ENCODE data around the gene STXBP6. TPM values are rescaled to one million over a fixed set of nuclear protein-coding genes. Genes with fewer than 3 reads are reported as not detected.

The STXBP6 gene
- total RNA-seq, 1 donor from 2014 or later = 29.4 TPM

- TF ChIP-seq CTCF (IDR thresholded peaks at IDR 0.05) = no peak
- Histone ChIP-seq H3K27ac (no peak overlapping the region), H3K36me3 (no peaks in the 10 kb centered on the region), H3K4me1 (peaks cover 12% of the 10 kb centered on the region), H3K4me3 (no peak overlapping the region), H3K9me3 (no peaks in the 10 kb centered on the region), H3K27me3 (ENCODE audit: low read depth) (no peaks in the 10 kb centered on the region)
- intact Hi-C loops (cut with DNase I) = no loop called here
- DNase-seq (no peak), ATAC-seq (peak; percentile 37 to 48)
Observed at GRCh38 chr14:24816011-24816928, 233.7 kb downstream of the STXBP6 start.

- H3K27ac ChIP-seq = no peak overlapping the region
Observed at GRCh38 chr14:24815543-24815942, 234.4 kb downstream of the STXBP6 start.

GRCh38 chr14:24814944-24815343, 235.0 kb downstream of the STXBP6 start:
- intact Hi-C loops (cut with DNase I) = no loop called here

More at GRCh38 chr14:24815543-24815942, 234.4 kb downstream of the STXBP6 start:
- intact Hi-C loops (cut with DNase I) = no loop called here
- peaks cover 12% of the 10 kb centered on the region for H3K4me1 ChIP-seq
- no peaks in the 10 kb centered on the region for H3K27me3 ChIP-seq (ENCODE audit: low read depth)
- no peaks in the 10 kb centered on the region for H3K36me3 ChIP-seq
- H3K4me3 ChIP-seq = no peak overlapping the region
- DNase-seq (no peak), ATAC-seq (no peak)
- no peaks in the 10 kb centered on the region for H3K9me3 ChIP-seq
- TF ChIP-seq CTCF (IDR thresholded peaks at IDR 0.05) = no peak

GRCh38 chr14:24814346-24814745, 235.6 kb downstream of the STXBP6 start:
- Histone ChIP-seq H3K4me1 (peaks cover 12% of the 10 kb centered on the region), H3K27me3 (ENCODE audit: low read depth) (no peaks in the 10 kb centered on the region)
- intact Hi-C loops (cut with DNase I) = no loop called here

More at GRCh38 chr14:24814944-24815343, 235.0 kb downstream of the STXBP6 start:
- no peaks in the 10 kb centered on the region for H3K9me3 ChIP-seq
- H3K36me3 ChIP-seq = no peaks in the 10 kb centered on the region
- TF ChIP-seq CTCF (IDR thresholded peaks at IDR 0.05) = no peak
- H3K27ac ChIP-seq = no peak overlapping the region
- DNase-seq (no peak), ATAC-seq (no peak)
- H3K27me3 ChIP-seq (ENCODE audit: low read depth) = no peaks in the 10 kb centered on the region
- no peak overlapping the region for H3K4me3 ChIP-seq
- H3K4me1 ChIP-seq = peaks cover 12% of the 10 kb centered on the region

GRCh38 chr14:24813819-24814259, 236.1 kb downstream of the STXBP6 start:
- no peaks in the 10 kb centered on the region for H3K36me3 ChIP-seq
- no peak for ATAC-seq

More at GRCh38 chr14:24814346-24814745, 235.6 kb downstream of the STXBP6 start:
- Histone ChIP-seq H3K9me3 (no peaks in the 10 kb centered on the region), H3K36me3 (no peaks in the 10 kb centered on the region), H3K27ac (no peak overlapping the region), H3K4me3 (no peak overlapping the region)
- TF ChIP-seq CTCF (IDR thresholded peaks at IDR 0.05) = no peak
- ATAC-seq (no peak), DNase-seq (no peak)

More at GRCh38 chr14:24813819-24814259, 236.1 kb downstream of the STXBP6 start:
- H3K27ac ChIP-seq = no peak overlapping the region
- peaks cover 12% of the 10 kb centered on the region for H3K4me1 ChIP-seq
- no peaks in the 10 kb centered on the region for H3K27me3 ChIP-seq (ENCODE audit: low read depth)
- DNase-seq = no peak
- intact Hi-C loops (cut with DNase I) = no loop called here
- H3K4me3 ChIP-seq = no peak overlapping the region
- H3K9me3 ChIP-seq = no peaks in the 10 kb centered on the region
- no peak for TF ChIP-seq CTCF (IDR thresholded peaks at IDR 0.05)

Data from lower lobe of right lung (tissue), 2 donors.